ENCODE data around the gene HTRA3. TPM values are rescaled to one million over a fixed set of nuclear protein-coding genes. Genes with fewer than 3 reads are reported as not detected.
A peak's percentile ranks its signal among the peaks of the same experiment; 100 is the strongest.

Gene HTRA3
- total RNA-seq, 1 donor: 0.86 TPM

GRCh38 chr4:8281519-8282133, 12.1 kb downstream of the HTRA3 start:
- no peak for TF ChIP-seq CTCF (IDR thresholded peaks at IDR 0.05; ENCODE audit: insufficient read depth, low read depth, low read length)
- peak; percentile 75 for DNase-seq (ENCODE audit: low read depth)
- no peak overlapping the region for H3K4me3 ChIP-seq (ENCODE audit: low read depth, low read length)

DNA sequence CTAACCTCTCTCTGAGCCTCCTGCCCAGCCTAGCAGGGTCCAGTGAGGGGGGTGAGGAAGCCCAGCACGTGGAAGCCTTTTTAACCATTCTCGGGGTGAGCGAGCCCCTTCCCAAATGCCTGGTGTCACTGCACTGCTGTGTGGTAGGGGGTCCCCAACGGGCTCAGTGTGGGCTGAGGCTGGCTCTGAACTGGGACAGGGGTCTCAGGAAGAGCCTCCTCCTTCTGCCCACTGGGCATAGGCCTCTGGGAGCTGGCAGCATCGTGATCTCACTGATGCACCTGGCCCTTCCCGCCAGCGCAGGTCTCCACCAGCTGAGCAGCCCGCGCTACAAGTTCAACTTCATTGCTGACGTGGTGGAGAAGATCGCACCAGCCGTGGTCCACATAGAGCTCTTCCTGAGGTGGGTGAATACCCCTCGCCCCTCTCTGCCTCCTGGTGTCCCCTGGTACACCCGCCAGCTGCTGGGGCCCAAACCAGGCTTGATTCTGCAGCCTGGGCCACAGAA, 12.6 kb downstream of the HTRA3 start:
- no peak for TF ChIP-seq CTCF (IDR thresholded peaks at IDR 0.05; ENCODE audit: insufficient read depth, low read depth, low read length)
- no peak for DNase-seq (ENCODE audit: low read depth)
- H3K4me3 ChIP-seq (ENCODE audit: low read depth, low read length): no peak overlapping the region

GRCh38 chr4:8282742-8283141, 13.2 kb downstream of the HTRA3 start:
- TF ChIP-seq CTCF (IDR thresholded peaks at IDR 0.05; ENCODE audit: insufficient read depth, low read depth, low read length): no peak
- no peak overlapping the region for H3K4me3 ChIP-seq (ENCODE audit: low read depth, low read length)
- no peak for DNase-seq (ENCODE audit: low read depth)

DNA sequence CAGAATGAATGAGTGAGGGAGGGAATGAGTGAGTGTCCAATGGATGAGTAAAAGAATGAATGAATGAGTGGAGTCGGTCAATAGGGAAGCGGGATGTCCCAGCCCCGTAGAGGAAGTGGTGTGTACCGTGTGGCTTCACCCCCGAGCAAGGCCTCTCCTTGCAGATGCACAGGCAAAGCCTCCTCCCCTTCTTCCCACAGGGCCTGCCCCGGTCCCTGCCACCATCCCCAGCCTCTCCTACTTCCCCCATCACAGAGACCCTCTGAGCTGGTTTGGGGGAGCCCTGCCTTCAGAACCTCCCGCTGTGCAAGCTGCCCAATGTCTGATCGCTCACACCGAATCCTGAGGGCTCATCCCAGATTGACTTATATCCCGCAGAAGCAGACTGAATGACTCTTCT, 13.6 kb downstream of the HTRA3 start:
- no peak overlapping the region for H3K4me3 ChIP-seq (ENCODE audit: low read depth, low read length)
- no peak for DNase-seq (ENCODE audit: low read depth)
- TF ChIP-seq CTCF (IDR thresholded peaks at IDR 0.05; ENCODE audit: insufficient read depth, low read depth, low read length): no peak

GRCh38 chr4:8283631-8284121, 14.1 kb downstream of the HTRA3 start:
- no peak overlapping the region for H3K4me3 ChIP-seq (ENCODE audit: low read depth, low read length)
- no peak for DNase-seq (ENCODE audit: low read depth)
- TF ChIP-seq CTCF (IDR thresholded peaks at IDR 0.05; ENCODE audit: insufficient read depth, low read depth, low read length): no peak

DNA sequence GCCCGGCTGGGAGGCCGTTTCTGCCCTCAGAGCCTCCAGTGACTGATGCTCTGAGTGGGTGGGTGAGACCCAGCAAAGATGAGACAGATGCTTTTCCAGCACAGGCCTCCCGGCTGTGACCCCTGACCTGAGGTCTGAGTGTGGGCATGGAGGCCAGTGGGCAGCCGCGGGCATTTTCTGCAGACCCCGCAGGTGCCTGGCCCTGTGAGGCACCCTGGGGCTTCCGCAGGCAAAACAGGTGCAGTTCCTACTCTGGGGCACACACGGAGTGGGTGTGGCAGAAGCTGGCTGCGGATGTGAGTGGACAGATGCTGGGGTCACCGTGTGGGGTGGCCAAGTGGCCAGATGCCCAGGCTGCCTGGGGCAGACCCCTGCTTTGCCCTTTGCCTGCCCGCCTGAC, 14.8 kb downstream of the HTRA3 start:
- H3K4me3 ChIP-seq (ENCODE audit: low read depth, low read length): no peak overlapping the region
- no peak for DNase-seq (ENCODE audit: low read depth)
- no peak for TF ChIP-seq CTCF (IDR thresholded peaks at IDR 0.05; ENCODE audit: insufficient read depth, low read depth, low read length)

Data from fibroblast of villous mesenchyme (primary cell).